Globus pallidus (tissue), 1 donor: Measurements from ENCODE around the gene TK2.
"Not testable (repeated sequence)": the region's sequence is repeated elsewhere in the genome, so short reads cannot be mapped to it uniquely, and the experiment has no call there.

Source experiments
- DNase-seq: peaks from one replicate; pipeline ENCODE4 v3.0.0-alpha.2; 2015; ENCODE audit warnings: low spot score

The TK2 gene

GRCh38 chr16:66468321-66468965, 81.5 kb downstream of the TK2 start:
- no peak for DNase-seq

GRCh38 chr16:66467611-66468010, 82.3 kb downstream of the TK2 start:
- DNase-seq, result no peak

- DNase-seq, result not testable (repeated sequence)
These were observed 83.3 kb downstream of the TK2 start for GRCh38 chr16:66466636-66467035.

- DNase-seq, result not testable (repeated sequence)
These were observed 84.0 kb downstream of the TK2 start for GRCh38 chr16:66465946-66466345.

- no peak for DNase-seq
These were observed 87.0 kb downstream of the TK2 start for GRCh38 chr16:66462912-66463311.

- DNase-seq, result no peak
These were observed 89.2 kb downstream of the TK2 start for GRCh38 chr16:66460703-66461102.

GRCh38 chr16:66459878-66460277, 90.0 kb downstream of the TK2 start:
- DNase-seq, result no peak

GRCh38 chr16:66458853-66459252, 91.1 kb downstream of the TK2 start:
- DNase-seq, result no peak

GRCh38 chr16:66458292-66458691, 91.6 kb downstream of the TK2 start:
- DNase-seq, result no peak
